ENCODE measurements around the gene DSG1. TPM values are rescaled to one million over a fixed set of nuclear protein-coding genes. Genes with fewer than 3 reads are reported as not detected.

DSG1 gene
- polyA plus RNA-seq, 1 donor from 2014 or later = not detected

GRCh38 chr18:31403409-31403808 is 85.4 kb downstream of the DSG1 start:
- no peaks in the 10 kb centered on the region for H3K9me3 ChIP-seq (ENCODE audit: low read length)
- H2AFZ ChIP-seq (ENCODE audit: low read depth, low read length) = no peak overlapping the region
- H3K27me3 ChIP-seq (ENCODE audit: insufficient read depth, low read depth, low read length) = no peaks in the 10 kb centered on the region
- no peaks in the 10 kb centered on the region for H3K36me3 ChIP-seq (ENCODE audit: insufficient read depth, low read length)
- no peak for TF ChIP-seq TAF1 (IDR thresholded peaks at IDR 0.05; ENCODE audit: low read depth)
- no peak for TF ChIP-seq MXI1 (conservative IDR thresholded peaks at IDR 0.05; ENCODE audit: poor library complexity, severe bottlenecking)
- TF ChIP-seq, protein P1, sequence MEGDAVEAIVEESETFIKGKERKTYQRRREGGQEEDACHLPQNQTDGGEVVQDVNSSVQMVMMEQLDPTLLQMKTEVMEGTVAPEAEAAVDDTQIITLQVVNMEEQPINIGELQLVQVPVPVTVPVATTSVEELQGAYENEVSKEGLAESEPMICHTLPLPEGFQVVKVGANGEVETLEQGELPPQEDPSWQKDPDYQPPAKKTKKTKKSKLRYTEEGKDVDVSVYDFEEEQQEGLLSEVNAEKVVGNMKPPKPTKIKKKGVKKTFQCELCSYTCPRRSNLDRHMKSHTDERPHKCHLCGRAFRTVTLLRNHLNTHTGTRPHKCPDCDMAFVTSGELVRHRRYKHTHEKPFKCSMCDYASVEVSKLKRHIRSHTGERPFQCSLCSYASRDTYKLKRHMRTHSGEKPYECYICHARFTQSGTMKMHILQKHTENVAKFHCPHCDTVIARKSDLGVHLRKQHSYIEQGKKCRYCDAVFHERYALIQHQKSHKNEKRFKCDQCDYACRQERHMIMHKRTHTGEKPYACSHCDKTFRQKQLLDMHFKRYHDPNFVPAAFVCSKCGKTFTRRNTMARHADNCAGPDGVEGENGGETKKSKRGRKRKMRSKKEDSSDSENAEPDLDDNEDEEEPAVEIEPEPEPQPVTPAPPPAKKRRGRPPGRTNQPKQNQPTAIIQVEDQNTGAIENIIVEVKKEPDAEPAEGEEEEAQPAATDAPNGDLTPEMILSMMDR (IDR thresholded peaks at IDR 0.05; ENCODE audit: poor library complexity, severe bottlenecking) = no peak
- no peak for TF ChIP-seq EZH2 (IDR thresholded peaks at IDR 0.05; ENCODE audit: borderline replicate concordance, insufficient read depth, low read length, poor library complexity, severe bottlenecking)
- no peak for TF ChIP-seq REST (IDR thresholded peaks at IDR 0.05; ENCODE audit: borderline replicate concordance)
- no peak for TF ChIP-seq SMC3 (conservative IDR thresholded peaks at IDR 0.05; ENCODE audit: poor library complexity)
- TF ChIP-seq POLR2AphosphoS5 (IDR thresholded peaks at IDR 0.05) = no peak
- no peak for TF ChIP-seq EP300 (conservative IDR thresholded peaks at IDR 0.05; ENCODE audit: poor library complexity, severe bottlenecking)
- TF ChIP-seq RAD21 (conservative IDR thresholded peaks at IDR 0.05) = no peak
- H3K4me2 ChIP-seq (ENCODE audit: low read length) = no peak overlapping the region
- no peaks in the 10 kb centered on the region for H3K79me2 ChIP-seq (replicated peaks; ENCODE audit: insufficient read depth, low read length)
- H4K20me1 ChIP-seq (ENCODE audit: insufficient read depth) = no peaks in the 10 kb centered on the region
- no peak overlapping the region for H3K9ac ChIP-seq (ENCODE audit: low read length)
- no peak overlapping the region for H3K27ac ChIP-seq (ENCODE audit: low read length)
- H3K4me3 ChIP-seq (ENCODE audit: low read length) = no peak overlapping the region
- H3K9me2 ChIP-seq (ENCODE audit: insufficient read depth, low read length) = no peaks in the 10 kb centered on the region
- no peaks in the 10 kb centered on the region for H3F3A ChIP-seq (ENCODE audit: insufficient read depth, low read length, poor library complexity, severe bottlenecking)

Small RNA genes within 50 kb of the gene (small RNA-seq; reads per million reads assigned to genes)
- gene RF00019 (0 to 1.2 (median 0) reads per million in 3 experiments), gene RNU6-167P (0 reads per million in 3 experiments)

Other genes starting within 250 kb of the DSG1 start
- gene DSC2, start 215.7 kb upstream of the DSG1 start, polyA plus RNA-seq = 14.5 and 16.3 TPM in 2 replicates
- not detected in 2 replicates for gene DSC1, start 155.3 kb upstream of the DSG1 start, polyA plus RNA-seq
- not detected in 2 replicates for gene DSG4, start 58.6 kb downstream of the DSG1 start, polyA plus RNA-seq
- gene DSG3, start 129.6 kb downstream of the DSG1 start, polyA plus RNA-seq = not detected in 2 replicates
- 0.94 and 1.1 TPM in 2 replicates for gene DSG2, start 180.0 kb downstream of the DSG1 start, polyA plus RNA-seq